Measurements from ENCODE around the gene EFCAB6.

The EFCAB6 gene

DNA sequence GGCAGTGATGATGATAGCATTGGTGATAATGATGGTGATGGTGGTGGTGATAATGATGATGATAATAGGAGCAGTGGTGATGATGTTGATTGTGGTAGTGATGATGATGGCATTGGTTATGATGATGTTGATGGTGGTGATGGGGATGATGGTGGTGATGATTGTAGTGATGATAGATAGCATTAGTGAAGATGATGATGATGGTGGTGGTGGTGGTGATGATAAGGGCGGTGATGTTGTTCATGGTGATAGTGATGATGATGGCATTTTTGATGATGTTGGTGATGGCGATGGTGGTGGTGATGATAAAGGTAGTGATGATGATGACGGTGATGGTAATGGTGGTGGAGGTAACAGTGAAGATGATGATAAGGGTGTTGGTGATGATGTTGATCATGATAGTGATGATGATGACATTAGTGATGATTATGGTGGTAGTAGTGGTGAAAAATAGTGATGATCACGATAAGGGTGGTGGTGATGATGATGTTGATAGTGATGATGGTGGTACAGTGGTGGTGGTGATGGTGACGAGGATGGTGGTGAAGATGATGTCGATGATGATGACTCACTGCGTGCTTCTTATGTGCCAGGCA is 307.3 kb downstream of the EFCAB6 start:
- no peak for DNase-seq (ENCODE audit: low read depth)
- no peak overlapping the region for H3K4me3 ChIP-seq (ENCODE audit: low read length)
- TF ChIP-seq CTCF (conservative IDR thresholded peaks at IDR 0.05; ENCODE audit: low read depth, low read length) = no peak

DNA sequence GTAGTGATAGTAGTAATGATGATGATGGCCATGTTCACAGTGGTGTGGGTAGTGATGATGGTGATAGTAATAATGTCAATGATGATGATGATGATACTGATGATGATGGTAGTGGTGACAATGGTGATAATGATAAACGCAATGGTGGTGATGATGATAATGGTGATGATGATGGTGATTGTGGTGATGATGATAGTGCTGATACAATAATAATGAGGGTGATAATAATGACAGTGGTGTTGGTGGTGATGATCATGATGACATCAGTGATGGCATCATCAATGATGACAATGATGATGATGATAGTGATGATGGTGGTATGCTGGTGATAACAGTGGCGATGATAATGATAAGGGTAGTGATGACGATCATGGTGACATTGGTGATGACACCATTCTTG is 308.0 kb downstream of the EFCAB6 start:
- DNase-seq (ENCODE audit: low read depth) = no peak
- TF ChIP-seq CTCF (conservative IDR thresholded peaks at IDR 0.05; ENCODE audit: low read depth, low read length) = no peak

GRCh38 chr22:43502306-43502874 is 309.7 kb downstream of the EFCAB6 start:
- DNase-seq (ENCODE audit: low read depth) = no peak
- no peak overlapping the region for H3K4me3 ChIP-seq (ENCODE audit: low read length)
- TF ChIP-seq CTCF (conservative IDR thresholded peaks at IDR 0.05; ENCODE audit: low read depth, low read length) = no peak

More for the DNA sequence above, 308.0 kb downstream of the EFCAB6 start:
- no peak overlapping the region for H3K4me3 ChIP-seq (ENCODE audit: low read length)

- H3K4me3 ChIP-seq (ENCODE audit: low read length) = no peak overlapping the region
- no peak for TF ChIP-seq CTCF (conservative IDR thresholded peaks at IDR 0.05; ENCODE audit: low read depth, low read length)
- DNase-seq (ENCODE audit: low read depth) = no peak
These were observed 310.2 kb downstream of the EFCAB6 start for GRCh38 chr22:43501878-43502277.

DNA sequence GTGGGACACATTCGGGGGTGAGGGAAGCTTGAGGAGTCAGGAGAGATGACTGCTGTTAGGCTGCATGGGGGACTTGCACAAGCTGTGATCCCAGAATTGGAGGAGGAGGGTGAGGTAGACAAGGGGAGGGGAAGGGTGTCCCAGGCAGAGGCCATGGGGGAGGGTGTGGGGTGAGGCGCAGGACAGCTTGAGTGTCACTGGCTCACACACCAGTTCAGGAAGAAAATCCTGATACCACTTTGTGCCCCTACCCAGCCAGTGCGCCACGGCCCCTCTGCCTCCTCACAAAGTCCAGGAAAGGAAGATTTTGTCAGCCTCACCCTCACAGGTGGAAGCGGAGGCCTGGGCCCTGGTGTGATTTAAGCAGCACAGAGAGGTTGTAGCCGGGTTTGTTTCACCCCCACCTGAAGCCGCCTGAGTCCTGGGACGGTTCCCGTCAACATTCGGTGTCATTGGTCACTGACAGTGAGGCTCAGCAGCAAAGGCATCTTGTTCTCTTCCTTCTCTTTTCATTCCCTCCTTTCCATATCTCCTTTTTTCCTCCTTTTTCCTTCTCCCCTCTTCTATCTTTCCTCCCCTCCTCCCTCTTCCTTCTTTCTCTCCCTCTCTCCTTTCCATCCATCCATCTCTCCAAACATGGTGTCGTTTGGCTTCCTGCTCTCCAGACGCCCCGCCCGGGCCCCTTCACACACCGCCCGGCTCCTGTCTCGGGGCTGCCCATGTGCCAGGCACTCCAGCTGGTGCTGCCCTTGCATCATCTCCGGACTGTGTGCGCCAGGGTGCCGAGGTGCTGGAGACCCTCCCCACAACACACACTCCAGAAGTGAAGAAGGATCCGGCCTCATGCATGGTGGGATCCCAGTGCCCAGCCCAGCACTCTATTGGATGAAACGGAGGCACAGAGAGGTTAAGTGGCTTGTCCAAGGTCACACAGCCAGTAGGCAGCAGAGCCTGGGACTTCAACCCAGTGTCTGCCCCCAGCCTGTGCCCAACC is 311.0 kb downstream of the EFCAB6 start:
- H3K4me3 ChIP-seq (ENCODE audit: low read length) = no peak overlapping the region
- TF ChIP-seq CTCF (conservative IDR thresholded peaks at IDR 0.05; ENCODE audit: low read depth, low read length) = no peak
- DNase-seq (ENCODE audit: low read depth) = no peak

- H3K4me3 ChIP-seq (ENCODE audit: low read length) = no peak overlapping the region
- DNase-seq (ENCODE audit: low read depth) = no peak
- TF ChIP-seq CTCF (conservative IDR thresholded peaks at IDR 0.05; ENCODE audit: low read depth, low read length) = no peak
These were observed 313.2 kb downstream of the EFCAB6 start for GRCh38 chr22:43498856-43499253.

All from retinal pigment epithelial cell (primary cell).